K562 (cell line): ENCODE measurements around the gene STK32C. TPM values are rescaled to one million over a fixed set of nuclear protein-coding genes. Genes with fewer than 3 reads are reported as not detected.

Source experiments
- CTBP1 ChIP-seq: fragments of 450-650 bp; IDR thresholded peaks from 2 replicates; pipeline ENCODE4 v1.6.1; 2016; ENCODE audit warnings: borderline replicate concordance
- HDAC1 ChIP-seq, 2 experiments: fragments of 450-650 bp; IDR thresholded peaks; 2 replicates each; pipeline ENCODE4 v1.6.1; 2016 to 2017; ENCODE audit warnings: inconsistent platforms in 1 of 2, mild to moderate bottlenecking in 1 of 2, moderate library complexity in 1 of 2
- RB1 ChIP-seq: fragments of 450-650 bp; IDR thresholded peaks from 2 replicates; pipeline ENCODE4 v1.6.1; 2017; ENCODE audit warnings: low read depth, mild to moderate bottlenecking
- SRF ChIP-seq, 2 experiments: fragments of 250-450, 450-650 bp in 1 of 2; sonication (Bioruptor Pico) in 1 of 2; sonication (generic) in 1 of 2; formaldehyde crosslinking; IDR thresholded peaks; 2 replicates each; pipeline versions ENCODE4 v1.5.0 to v1.5.1; 2020 to 2022; ENCODE audit warnings: mild to moderate bottlenecking in 1 of 2, missing genetic modification reagents in 1 of 2
- polyA plus RNA-seq, 8 experiments: library from polyadenylated mRNA; depleted of rRNA in 4 of 8; stranded (reverse) in 5 of 8; unstranded in 3 of 8; fragments of >200 nt; fragmentation: Nextera tagmentation in 2 of 8; fragmentation: Illumina TruSeq in 1 of 8; extraction: Ambion mirVana in 2 of 8; extraction: Trizol in 1 of 8; gene quantifications; 2 replicates each; pipeline versions ENCODE4 v1.2.1 to v1.2.3, GENCODE V29; 2011 to 2014; ENCODE audit warnings: inconsistent platforms in 1 of 8, missing spikeins in 1 of 8
- total RNA-seq, 7 experiments: library from RNA; depleted of rRNA in 6 of 7; stranded (reverse); fragments of >200 nt in 6 of 7; fragmentation: Illumina TruSeq in 2 of 7; extraction: Trizol in 2 of 7; gene quantifications; 2 replicates each; pipeline versions ENCODE4 v1.2.1 to v1.2.3, GENCODE V29; 2011 to 2021; ENCODE audit warnings: low replicate concordance in 1 of 7
- TF ChIP-seq, protein P1 (sequence below): sonication (generic); formaldehyde crosslinking; IDR thresholded peaks from 2 replicates; pipeline ENCODE4 v1.8.0; 2023; ENCODE audit warnings: mild to moderate bottlenecking, missing genetic modification reagents
- TF ChIP-seq, protein P2 (sequence below): fragments of 250-450 bp; sonication (Bioruptor Pico); IDR thresholded peaks from 2 replicates; pipeline ENCODE4 v1.5.1; 2021; ENCODE audit warnings: mild to moderate bottlenecking
- TF ChIP-seq, protein P3 (sequence below), 2 experiments: fragments of 450-650 bp in 1 of 2; sonication (generic) in 1 of 2; formaldehyde crosslinking in 1 of 2; IDR thresholded peaks in 1 of 2; conservative IDR thresholded peaks in 1 of 2; 2 replicates each; pipeline versions ENCODE4 v1.6.1 to v1.8.1; 2016 to 2023; ENCODE audit warnings: mild to moderate bottlenecking in 2 of 2, moderate library complexity in 2 of 2, inconsistent platforms in 1 of 2, missing genetic modification reagents in 1 of 2
- TF ChIP-seq, protein P4 (sequence below): fragments of 450-650 bp; IDR thresholded peaks from 2 replicates; pipeline ENCODE4 v1.6.1; 2016; ENCODE audit warnings: mild to moderate bottlenecking, moderate library complexity

STK32C gene
- total and polyA plus RNA-seq, 9 of the 15 experiments (the other 6 are each of a cell fraction or from before 2014, with no cell fraction given): 1.5 to 20.9 (median 6.5) TPM

DNA sequence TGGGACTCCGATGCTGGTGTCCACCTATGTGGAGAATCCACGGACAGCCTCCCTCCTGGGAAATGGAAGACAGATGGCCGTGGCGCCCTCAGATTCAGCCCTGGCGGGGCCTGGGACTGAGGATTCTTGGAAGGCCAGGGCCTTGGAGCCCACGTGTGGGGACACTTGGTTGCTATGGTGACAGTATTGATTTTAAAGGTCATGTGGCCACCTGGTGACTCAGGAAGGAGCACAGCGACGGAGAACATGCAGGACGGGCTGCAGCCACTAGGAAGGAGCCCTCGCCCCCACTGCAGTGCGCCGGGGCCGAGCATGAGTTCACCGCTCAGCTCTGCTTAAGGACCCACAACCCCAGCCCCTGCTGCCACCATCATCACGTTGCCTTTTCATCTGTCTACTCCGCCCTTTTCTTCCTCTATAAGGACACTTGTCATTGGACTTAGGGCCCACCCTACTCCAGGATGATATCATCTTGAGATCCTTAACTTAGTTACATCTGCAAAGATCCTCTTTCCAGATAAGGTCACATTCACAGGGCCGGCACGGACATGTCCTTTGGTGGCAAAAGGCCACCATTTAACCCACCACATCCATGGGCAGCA is 3.7 kb upstream of the STK32C start (continued):
- TF ChIP-seq, protein P1, sequence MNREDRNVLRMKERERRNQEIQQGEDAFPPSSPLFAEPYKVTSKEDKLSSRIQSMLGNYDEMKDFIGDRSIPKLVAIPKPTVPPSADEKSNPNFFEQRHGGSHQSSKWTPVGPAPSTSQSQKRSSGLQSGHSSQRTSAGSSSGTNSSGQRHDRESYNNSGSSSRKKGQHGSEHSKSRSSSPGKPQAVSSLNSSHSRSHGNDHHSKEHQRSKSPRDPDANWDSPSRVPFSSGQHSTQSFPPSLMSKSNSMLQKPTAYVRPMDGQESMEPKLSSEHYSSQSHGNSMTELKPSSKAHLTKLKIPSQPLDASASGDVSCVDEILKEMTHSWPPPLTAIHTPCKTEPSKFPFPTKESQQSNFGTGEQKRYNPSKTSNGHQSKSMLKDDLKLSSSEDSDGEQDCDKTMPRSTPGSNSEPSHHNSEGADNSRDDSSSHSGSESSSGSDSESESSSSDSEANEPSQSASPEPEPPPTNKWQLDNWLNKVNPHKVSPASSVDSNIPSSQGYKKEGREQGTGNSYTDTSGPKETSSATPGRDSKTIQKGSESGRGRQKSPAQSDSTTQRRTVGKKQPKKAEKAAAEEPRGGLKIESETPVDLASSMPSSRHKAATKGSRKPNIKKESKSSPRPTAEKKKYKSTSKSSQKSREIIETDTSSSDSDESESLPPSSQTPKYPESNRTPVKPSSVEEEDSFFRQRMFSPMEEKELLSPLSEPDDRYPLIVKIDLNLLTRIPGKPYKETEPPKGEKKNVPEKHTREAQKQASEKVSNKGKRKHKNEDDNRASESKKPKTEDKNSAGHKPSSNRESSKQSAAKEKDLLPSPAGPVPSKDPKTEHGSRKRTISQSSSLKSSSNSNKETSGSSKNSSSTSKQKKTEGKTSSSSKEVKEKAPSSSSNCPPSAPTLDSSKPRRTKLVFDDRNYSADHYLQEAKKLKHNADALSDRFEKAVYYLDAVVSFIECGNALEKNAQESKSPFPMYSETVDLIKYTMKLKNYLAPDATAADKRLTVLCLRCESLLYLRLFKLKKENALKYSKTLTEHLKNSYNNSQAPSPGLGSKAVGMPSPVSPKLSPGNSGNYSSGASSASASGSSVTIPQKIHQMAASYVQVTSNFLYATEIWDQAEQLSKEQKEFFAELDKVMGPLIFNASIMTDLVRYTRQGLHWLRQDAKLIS (CRISPR knock-in tag): no peak
- TF ChIP-seq HDAC1 (IDR thresholded peaks at IDR 0.05) (0 out of 4 replicates have a peak, but pooled peaks of 1 of the 2 experiments have one; percentile 40), RB1 (0 out of 2 replicates have a peak, but pooled peaks have one; percentile 15), CTBP1 (0 out of 2 replicates have a peak, but pooled peaks have one; percentile 14), SRF (CRISPR knock-in tag; IDR thresholded peaks at IDR 0.05) (no peak)
- TF ChIP-seq, protein P2, sequence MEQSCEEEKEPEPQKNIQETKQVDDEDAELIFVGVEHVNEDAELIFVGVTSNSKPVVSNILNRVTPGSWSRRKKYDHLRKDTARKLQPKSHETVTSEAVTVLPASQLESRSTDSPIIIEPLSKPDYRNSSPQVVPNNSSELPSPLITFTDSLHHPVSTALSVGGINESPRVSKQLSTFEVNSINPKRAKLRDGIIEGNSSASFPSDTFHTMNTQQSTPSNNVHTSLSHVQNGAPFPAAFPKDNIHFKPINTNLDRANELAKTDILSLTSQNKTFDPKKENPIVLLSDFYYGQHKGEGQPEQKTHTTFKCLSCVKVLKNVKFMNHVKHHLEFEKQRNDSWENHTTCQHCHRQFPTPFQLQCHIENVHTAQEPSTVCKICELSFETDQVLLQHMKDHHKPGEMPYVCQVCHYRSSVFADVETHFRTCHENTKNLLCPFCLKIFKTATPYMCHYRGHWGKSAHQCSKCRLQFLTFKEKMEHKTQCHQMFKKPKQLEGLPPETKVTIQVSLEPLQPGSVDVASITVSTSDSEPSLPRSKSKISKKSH (CRISPR knock-in tag): no peak
- TF ChIP-seq, protein P3, sequence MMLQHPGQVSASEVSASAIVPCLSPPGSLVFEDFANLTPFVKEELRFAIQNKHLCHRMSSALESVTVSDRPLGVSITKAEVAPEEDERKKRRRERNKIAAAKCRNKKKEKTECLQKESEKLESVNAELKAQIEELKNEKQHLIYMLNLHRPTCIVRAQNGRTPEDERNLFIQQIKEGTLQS (IDR thresholded peaks at IDR 0.05): peak; percentile 77
- TF ChIP-seq, protein P3 (CRISPR knock-in tag; conservative IDR thresholded peaks at IDR 0.05): no peak
- TF ChIP-seq, protein P4, sequence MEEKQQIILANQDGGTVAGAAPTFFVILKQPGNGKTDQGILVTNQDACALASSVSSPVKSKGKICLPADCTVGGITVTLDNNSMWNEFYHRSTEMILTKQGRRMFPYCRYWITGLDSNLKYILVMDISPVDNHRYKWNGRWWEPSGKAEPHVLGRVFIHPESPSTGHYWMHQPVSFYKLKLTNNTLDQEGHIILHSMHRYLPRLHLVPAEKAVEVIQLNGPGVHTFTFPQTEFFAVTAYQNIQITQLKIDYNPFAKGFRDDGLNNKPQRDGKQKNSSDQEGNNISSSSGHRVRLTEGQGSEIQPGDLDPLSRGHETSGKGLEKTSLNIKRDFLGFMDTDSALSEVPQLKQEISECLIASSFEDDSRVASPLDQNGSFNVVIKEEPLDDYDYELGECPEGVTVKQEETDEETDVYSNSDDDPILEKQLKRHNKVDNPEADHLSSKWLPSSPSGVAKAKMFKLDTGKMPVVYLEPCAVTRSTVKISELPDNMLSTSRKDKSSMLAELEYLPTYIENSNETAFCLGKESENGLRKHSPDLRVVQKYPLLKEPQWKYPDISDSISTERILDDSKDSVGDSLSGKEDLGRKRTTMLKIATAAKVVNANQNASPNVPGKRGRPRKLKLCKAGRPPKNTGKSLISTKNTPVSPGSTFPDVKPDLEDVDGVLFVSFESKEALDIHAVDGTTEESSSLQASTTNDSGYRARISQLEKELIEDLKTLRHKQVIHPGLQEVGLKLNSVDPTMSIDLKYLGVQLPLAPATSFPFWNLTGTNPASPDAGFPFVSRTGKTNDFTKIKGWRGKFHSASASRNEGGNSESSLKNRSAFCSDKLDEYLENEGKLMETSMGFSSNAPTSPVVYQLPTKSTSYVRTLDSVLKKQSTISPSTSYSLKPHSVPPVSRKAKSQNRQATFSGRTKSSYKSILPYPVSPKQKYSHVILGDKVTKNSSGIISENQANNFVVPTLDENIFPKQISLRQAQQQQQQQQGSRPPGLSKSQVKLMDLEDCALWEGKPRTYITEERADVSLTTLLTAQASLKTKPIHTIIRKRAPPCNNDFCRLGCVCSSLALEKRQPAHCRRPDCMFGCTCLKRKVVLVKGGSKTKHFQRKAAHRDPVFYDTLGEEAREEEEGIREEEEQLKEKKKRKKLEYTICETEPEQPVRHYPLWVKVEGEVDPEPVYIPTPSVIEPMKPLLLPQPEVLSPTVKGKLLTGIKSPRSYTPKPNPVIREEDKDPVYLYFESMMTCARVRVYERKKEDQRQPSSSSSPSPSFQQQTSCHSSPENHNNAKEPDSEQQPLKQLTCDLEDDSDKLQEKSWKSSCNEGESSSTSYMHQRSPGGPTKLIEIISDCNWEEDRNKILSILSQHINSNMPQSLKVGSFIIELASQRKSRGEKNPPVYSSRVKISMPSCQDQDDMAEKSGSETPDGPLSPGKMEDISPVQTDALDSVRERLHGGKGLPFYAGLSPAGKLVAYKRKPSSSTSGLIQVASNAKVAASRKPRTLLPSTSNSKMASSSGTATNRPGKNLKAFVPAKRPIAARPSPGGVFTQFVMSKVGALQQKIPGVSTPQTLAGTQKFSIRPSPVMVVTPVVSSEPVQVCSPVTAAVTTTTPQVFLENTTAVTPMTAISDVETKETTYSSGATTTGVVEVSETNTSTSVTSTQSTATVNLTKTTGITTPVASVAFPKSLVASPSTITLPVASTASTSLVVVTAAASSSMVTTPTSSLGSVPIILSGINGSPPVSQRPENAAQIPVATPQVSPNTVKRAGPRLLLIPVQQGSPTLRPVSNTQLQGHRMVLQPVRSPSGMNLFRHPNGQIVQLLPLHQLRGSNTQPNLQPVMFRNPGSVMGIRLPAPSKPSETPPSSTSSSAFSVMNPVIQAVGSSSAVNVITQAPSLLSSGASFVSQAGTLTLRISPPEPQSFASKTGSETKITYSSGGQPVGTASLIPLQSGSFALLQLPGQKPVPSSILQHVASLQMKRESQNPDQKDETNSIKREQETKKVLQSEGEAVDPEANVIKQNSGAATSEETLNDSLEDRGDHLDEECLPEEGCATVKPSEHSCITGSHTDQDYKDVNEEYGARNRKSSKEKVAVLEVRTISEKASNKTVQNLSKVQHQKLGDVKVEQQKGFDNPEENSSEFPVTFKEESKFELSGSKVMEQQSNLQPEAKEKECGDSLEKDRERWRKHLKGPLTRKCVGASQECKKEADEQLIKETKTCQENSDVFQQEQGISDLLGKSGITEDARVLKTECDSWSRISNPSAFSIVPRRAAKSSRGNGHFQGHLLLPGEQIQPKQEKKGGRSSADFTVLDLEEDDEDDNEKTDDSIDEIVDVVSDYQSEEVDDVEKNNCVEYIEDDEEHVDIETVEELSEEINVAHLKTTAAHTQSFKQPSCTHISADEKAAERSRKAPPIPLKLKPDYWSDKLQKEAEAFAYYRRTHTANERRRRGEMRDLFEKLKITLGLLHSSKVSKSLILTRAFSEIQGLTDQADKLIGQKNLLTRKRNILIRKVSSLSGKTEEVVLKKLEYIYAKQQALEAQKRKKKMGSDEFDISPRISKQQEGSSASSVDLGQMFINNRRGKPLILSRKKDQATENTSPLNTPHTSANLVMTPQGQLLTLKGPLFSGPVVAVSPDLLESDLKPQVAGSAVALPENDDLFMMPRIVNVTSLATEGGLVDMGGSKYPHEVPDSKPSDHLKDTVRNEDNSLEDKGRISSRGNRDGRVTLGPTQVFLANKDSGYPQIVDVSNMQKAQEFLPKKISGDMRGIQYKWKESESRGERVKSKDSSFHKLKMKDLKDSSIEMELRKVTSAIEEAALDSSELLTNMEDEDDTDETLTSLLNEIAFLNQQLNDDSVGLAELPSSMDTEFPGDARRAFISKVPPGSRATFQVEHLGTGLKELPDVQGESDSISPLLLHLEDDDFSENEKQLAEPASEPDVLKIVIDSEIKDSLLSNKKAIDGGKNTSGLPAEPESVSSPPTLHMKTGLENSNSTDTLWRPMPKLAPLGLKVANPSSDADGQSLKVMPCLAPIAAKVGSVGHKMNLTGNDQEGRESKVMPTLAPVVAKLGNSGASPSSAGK: peak; percentile 25; the same call in 1 of the 2 replicates
